Progenitor cell of endocrine pancreas (in vitro differentiated cells): ENCODE data around the gene PSMD1. TPM values are rescaled to one million over a fixed set of nuclear protein-coding genes. Genes with fewer than 3 reads are reported as not detected.
A peak's percentile ranks its signal among the peaks of the same experiment; 100 is the strongest.

ENCODE experiments used
- DNase-seq: peaks from one replicate; pipeline ENCODE4 v3.0.0; 2021; ENCODE audit warnings: low spot score; ENCODE audit not compliant: unreplicated experiment
- H3K27ac Mint-ChIP-seq: 2 replicates; pipeline ENCODE4 v1.8.0; 2021; ENCODE audit warnings: mild to moderate bottlenecking, moderate library complexity, mixed read lengths
- H3K27me3 Mint-ChIP-seq: 2 replicates; pipeline ENCODE4 v1.8.0; 2021; ENCODE audit warnings: mixed read lengths
- H3K36me3 Mint-ChIP-seq: 2 replicates; pipeline ENCODE4 v1.8.0; 2022; ENCODE audit warnings: mixed read lengths; ENCODE audit not compliant: insufficient read depth
- H3K4me1 Mint-ChIP-seq: 2 replicates; pipeline ENCODE4 v1.8.0; 2021; ENCODE audit warnings: low read depth, mixed read lengths
- H3K4me3 Mint-ChIP-seq: 2 replicates; pipeline ENCODE4 v1.8.0; 2021; ENCODE audit warnings: low read depth, mild to moderate bottlenecking, moderate library complexity, mixed read lengths
- H3K9me3 Mint-ChIP-seq: 2 replicates; pipeline ENCODE4 v1.8.0; 2021; ENCODE audit warnings: low read depth, mixed read lengths
- CTCF ChIP-seq: fragments of 200-600 bp; sonication (generic); IDR thresholded peaks from one replicate; pipeline ENCODE4 v1.5.0; 2021; ENCODE audit warnings: antibody characterized with exemption, mild to moderate bottlenecking; ENCODE audit not compliant: unreplicated experiment
- total RNA-seq: library from RNA; stranded (reverse); gene quantifications from 2 replicates; pipeline ENCODE4 v1.2.1, GENCODE V29; 2021

PSMD1 gene
- total RNA-seq, 1 donor from 2014 or later, result 99.0 TPM

GRCh38 chr2:231183851-231184250, 127.2 kb downstream of the PSMD1 start:
- no peak for TF ChIP-seq CTCF
- Mint-ChIP-seq H3K4me1 (no peaks in the 10 kb centered on the region), H3K4me3 (no peak overlapping the region), H3K27me3 (peaks cover 8% of the 10 kb centered on the region), H3K9me3 (peaks cover 3% of the 10 kb centered on the region), H3K27ac (no peak overlapping the region), H3K36me3 (no peaks in the 10 kb centered on the region)
- no peak for DNase-seq

GRCh38 chr2:231184319-231184718, 127.7 kb downstream of the PSMD1 start:
- Mint-ChIP-seq H3K9me3 (peaks cover 3% of the 10 kb centered on the region), H3K4me3 (no peak overlapping the region), H3K27me3 (peaks cover 12% of the 10 kb centered on the region), H3K4me1 (no peaks in the 10 kb centered on the region), H3K36me3 (no peaks in the 10 kb centered on the region), H3K27ac (no peak overlapping the region)
- peak; percentile 0 for DNase-seq
- TF ChIP-seq CTCF, result no peak

GRCh38 chr2:231185050-231185725, 128.5 kb downstream of the PSMD1 start:
- Mint-ChIP-seq H3K27me3 (peaks cover 19% of the 10 kb centered on the region), H3K4me1 (no peaks in the 10 kb centered on the region), H3K9me3 (peaks cover 3% of the 10 kb centered on the region), H3K36me3 (no peaks in the 10 kb centered on the region), H3K27ac (no peak overlapping the region), H3K4me3 (no peak overlapping the region)
- TF ChIP-seq CTCF, result no peak
- DNase-seq, result peak; percentile 5

GRCh38 chr2:231185886-231186285, 129.2 kb downstream of the PSMD1 start:
- Mint-ChIP-seq H3K4me3 (no peak overlapping the region), H3K27me3 (peaks cover 24% of the 10 kb centered on the region), H3K36me3 (no peaks in the 10 kb centered on the region), H3K4me1 (no peaks in the 10 kb centered on the region), H3K9me3 (peaks cover 3% of the 10 kb centered on the region), H3K27ac (no peak overlapping the region)
- DNase-seq, result peak; percentile 8
- TF ChIP-seq CTCF, result no peak

GRCh38 chr2:231186325-231186724, 129.7 kb downstream of the PSMD1 start:
- H3K27ac Mint-ChIP-seq, result no peak overlapping the region
- TF ChIP-seq CTCF, result no peak

More at GRCh38 chr2:231186325-231186724, 129.7 kb downstream of the PSMD1 start:
- H3K4me3 Mint-ChIP-seq, result no peak overlapping the region
- H3K9me3 Mint-ChIP-seq, result peaks cover 3% of the 10 kb centered on the region
- DNase-seq, result peak; percentile 4
- H3K4me1 Mint-ChIP-seq, result no peaks in the 10 kb centered on the region
- peaks cover 24% of the 10 kb centered on the region for H3K27me3 Mint-ChIP-seq
- no peaks in the 10 kb centered on the region for H3K36me3 Mint-ChIP-seq
